BJ (cell line): Measurements from ENCODE around the gene NID1. TPM values are rescaled to one million over a fixed set of nuclear protein-coding genes. Genes with fewer than 3 reads are reported as not detected.

Experiments used
- CTCF ChIA-PET: fragments of 350-600 bp; formaldehyde crosslinking; extraction: SDS; loops from one replicate; lab custom pipeline; 2021; ENCODE audit warnings: antibody characterized with exemption, inconsistent platforms; lab: Yijun Ruan, JAX
- POLR2A ChIA-PET: fragments of 300-600 bp; sonication (Branson Sonifier 250); formaldehyde crosslinking; extraction: SDS; loops from one replicate; lab custom pipeline; 2021; ENCODE audit warnings: antibody characterized with exemption; lab: Charles Lee
- DNase-seq: peaks from one replicate; pipeline ENCODE4 v3.0.0-alpha.2; 2011; ENCODE audit warnings: low read depth
- H3K27me3 ChIP-seq: 2 replicates; pipeline ENCODE4 v1.6.0; 2011; ENCODE audit warnings: low read length; ENCODE audit not compliant: control insufficient read depth, insufficient read depth
- H3K36me3 ChIP-seq: 2 replicates; pipeline ENCODE4 v1.5.1; 2011; ENCODE audit warnings: low read length; ENCODE audit not compliant: control insufficient read depth, insufficient read depth
- H3K4me3 ChIP-seq: 2 replicates; pipeline ENCODE4 v1.5.1; 2011; ENCODE audit warnings: low read depth, mild to moderate bottlenecking, control low read depth, low read length
- polyA plus RNA-seq: library from polyadenylated mRNA; depleted of rRNA; stranded (reverse); fragments of >200 nt; gene quantifications from 2 replicates; pipeline ENCODE4 v1.2.3, GENCODE V29; 2011
- TF ChIP-seq, protein P1 (sequence below): IDR thresholded peaks from 2 replicates; pipeline ENCODE4 v1.5.1; 2011; ENCODE audit warnings: low read depth, mild to moderate bottlenecking, control low read depth, inconsistent platforms, low read length, moderate library complexity; ENCODE audit not compliant: insufficient read depth

The NID1 gene
- polyA plus RNA-seq, 1 experiment = 182 TPM

DNA sequence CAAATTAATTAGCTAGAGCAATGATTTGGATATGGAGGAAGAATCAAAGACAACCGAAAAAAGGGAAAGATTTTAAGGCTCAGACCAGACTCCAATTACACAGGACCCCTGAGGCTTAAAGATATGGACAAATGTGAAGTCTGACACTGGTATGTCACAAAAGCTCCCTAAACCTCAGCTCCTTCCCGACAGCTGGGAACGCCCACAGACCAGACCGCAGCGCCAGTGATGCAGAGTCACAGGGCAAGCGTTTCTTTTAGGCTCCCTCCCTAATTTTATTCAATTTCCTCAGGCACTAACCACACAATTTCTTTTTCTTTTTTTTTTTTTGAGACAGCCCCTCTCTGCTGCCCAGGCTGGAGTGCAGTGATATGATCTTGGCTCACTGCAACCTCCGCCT, 40.2 kb downstream of the NID1 start:
- TF ChIP-seq, protein P1, sequence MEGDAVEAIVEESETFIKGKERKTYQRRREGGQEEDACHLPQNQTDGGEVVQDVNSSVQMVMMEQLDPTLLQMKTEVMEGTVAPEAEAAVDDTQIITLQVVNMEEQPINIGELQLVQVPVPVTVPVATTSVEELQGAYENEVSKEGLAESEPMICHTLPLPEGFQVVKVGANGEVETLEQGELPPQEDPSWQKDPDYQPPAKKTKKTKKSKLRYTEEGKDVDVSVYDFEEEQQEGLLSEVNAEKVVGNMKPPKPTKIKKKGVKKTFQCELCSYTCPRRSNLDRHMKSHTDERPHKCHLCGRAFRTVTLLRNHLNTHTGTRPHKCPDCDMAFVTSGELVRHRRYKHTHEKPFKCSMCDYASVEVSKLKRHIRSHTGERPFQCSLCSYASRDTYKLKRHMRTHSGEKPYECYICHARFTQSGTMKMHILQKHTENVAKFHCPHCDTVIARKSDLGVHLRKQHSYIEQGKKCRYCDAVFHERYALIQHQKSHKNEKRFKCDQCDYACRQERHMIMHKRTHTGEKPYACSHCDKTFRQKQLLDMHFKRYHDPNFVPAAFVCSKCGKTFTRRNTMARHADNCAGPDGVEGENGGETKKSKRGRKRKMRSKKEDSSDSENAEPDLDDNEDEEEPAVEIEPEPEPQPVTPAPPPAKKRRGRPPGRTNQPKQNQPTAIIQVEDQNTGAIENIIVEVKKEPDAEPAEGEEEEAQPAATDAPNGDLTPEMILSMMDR = no peak
- ChIA-PET CTCF (no interaction called here), POLR2A (no interaction called here)
- Histone ChIP-seq H3K27me3 (no peaks in the 10 kb centered on the region), H3K36me3 (peaks cover 16% of the 10 kb centered on the region), H3K4me3 (no peak overlapping the region)
- DNase-seq = no peak

DNA sequence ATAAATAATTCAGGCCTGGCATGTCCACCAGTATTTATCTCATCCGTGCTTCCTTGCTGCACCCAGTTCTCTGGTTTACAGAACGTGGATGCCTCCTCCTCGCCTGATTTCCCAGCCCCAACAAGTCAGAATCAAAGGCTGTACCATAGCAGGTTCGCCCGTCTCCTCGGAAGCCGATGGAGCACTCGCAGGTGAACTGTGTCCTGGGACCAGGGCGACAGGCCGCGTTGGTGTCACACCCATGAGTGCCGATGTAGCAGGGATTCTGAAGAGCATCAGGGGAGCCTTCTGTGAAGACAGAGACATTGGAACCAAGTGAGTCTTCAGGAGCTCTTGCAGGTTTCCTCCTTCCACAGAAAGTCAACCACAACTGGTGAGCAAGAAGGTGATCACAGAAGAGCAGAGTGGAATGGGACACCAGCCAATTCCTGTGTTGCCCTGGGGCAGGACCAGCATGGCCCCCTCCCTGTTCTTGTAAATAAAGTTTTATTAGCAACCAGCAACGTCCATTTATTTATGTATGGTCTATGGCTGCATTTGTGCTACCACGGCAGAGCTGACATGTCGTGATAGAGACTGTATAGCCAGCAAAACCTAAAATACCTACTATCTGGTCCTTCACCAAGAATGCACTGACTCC, 40.8 kb downstream of the NID1 start:
- Histone ChIP-seq H3K27me3 (no peaks in the 10 kb centered on the region), H3K4me3 (no peak overlapping the region), H3K36me3 (peaks cover 12% of the 10 kb centered on the region)
- ChIA-PET POLR2A (no interaction called here), CTCF (no interaction called here)
- DNase-seq = no peak
- TF ChIP-seq, protein P1 = no peak

DNA sequence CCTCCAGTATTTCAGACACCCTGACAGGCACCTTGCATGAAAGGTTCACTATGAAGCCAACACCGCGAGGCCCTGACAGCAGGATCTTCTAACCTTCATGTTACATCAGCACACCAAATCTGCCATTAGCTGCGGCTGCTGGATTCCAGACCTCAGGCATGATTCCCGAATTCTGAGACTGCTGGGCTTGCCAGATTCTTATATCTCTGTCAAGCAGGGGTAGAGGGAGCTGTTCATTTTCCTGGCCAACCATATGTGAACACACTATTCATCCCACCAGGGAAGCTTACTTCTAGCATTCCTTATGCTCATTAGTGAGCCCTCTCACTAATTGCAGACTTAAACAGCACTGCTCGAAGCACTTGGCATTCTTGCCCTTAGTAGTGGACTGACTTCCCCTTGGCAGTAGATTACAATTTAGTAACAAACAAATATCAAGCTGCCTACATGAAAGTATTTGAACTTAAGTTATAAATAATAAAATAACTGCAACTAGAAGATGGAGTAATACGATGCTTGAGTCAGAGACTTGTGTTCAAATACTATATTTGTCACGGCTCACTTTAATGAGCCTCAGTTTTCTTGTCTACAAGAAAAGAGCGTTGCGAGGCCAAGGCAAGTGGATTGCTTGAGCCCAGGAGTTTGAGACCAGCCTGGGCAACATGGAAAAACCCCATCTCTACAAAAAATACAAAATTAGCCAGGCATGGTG, 43.3 kb downstream of the NID1 start:
- ChIA-PET POLR2A (no interaction called here), CTCF (no interaction called here)
- peak; percentile 62 for DNase-seq
- TF ChIP-seq, protein P1 = no peak
- Histone ChIP-seq H3K36me3 (peaks cover 10% of the 10 kb centered on the region), H3K4me3 (no peak overlapping the region), H3K27me3 (no peaks in the 10 kb centered on the region)

DNA sequence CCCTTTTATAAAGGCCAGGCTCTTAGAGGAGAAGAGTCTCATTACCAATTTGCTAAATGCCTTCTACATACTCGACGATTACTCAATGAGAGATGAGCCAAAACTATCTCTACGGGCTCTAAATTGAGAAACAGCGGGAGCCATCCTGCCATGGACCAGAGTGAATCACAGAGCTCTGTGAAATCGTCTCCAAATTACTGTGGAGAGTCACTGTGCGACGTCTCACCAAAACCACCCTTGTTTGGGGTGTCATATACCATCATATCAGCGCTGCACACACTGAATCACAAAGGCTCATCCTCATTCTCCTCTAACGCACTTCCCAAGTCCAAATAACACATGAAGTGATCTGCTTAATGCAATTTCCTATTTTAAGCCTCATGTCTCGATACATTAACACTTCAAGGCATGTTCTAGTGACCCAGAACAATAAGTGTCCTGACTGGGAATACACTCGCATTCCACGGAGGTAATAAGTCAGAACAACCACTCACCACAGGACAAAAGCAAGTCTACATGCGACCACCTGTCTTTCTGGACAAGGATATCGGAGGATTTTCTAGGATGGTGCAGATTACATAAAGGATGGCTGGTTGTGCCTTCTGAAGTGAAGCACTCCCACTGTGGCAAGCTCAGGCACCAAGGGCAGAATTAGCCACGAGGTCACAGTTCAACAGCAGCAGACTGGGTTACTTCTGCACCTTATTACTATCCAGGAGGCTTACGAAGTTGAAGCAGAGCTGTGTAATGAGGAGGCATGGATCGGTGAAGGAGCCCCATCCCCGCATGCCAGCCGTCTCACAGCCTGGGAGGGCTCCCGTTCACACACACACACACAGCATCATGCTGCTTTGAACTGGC, 44.3 kb downstream of the NID1 start:
- ChIA-PET POLR2A (no interaction called here), CTCF (no interaction called here)
- DNase-seq = no peak
- H3K36me3 ChIP-seq = peaks cover 7% of the 10 kb centered on the region
- H3K4me3 ChIP-seq = no peak overlapping the region
- no peaks in the 10 kb centered on the region for H3K27me3 ChIP-seq
- TF ChIP-seq, protein P1 = no peak
